T-cell (primary cell): ENCODE data around the gene SRSF3. TPM values are rescaled to one million over a fixed set of nuclear protein-coding genes. Genes with fewer than 3 reads are reported as not detected.

ENCODE experiments used
- ATAC-seq, 4 experiments: fragments of 200-7000 bp in 3 of 4; fragments of 150-1000 bp in 1 of 4; cut with Tn5 transposase; replicated peaks in 1 of 4; 1 replicate in 3 of 4; 2 replicates in 1 of 4; pipeline ENCODE4 v1.10.0; 2021; ENCODE audit warnings: moderate library complexity in 3 of 4, mild to moderate bottlenecking in 2 of 4, moderate number of reproducible peaks in 1 of 4
- CTCF ChIA-PET, 2 donors: fragments of 300-600 bp; sonication (Branson Sonifier 250); formaldehyde crosslinking; loops; one replicate each; lab custom pipeline; 2022; ENCODE audit warnings: antibody characterized with exemption in 2 of 2; lab: Charles Lee
- POLR2A ChIA-PET, 2 donors: fragments of 300-600 bp; sonication (Branson Sonifier 250); formaldehyde crosslinking; loops; one replicate each; lab custom pipeline; 2022; ENCODE audit warnings: antibody characterized with exemption in 2 of 2; lab: Charles Lee
- DNase-seq, 35 experiments: peaks; one replicate each; pipeline versions ENCODE4 v3.0.0 to v3.0.0-alpha.2; 2013 to 2023
- H3K27ac ChIP-seq: one replicate; pipeline ENCODE4 v1.5.1; 2013; ENCODE audit warnings: low read length
- H3K27me3 ChIP-seq, 2 experiments: replicated peaks in 1 of 2; 1 replicate in 1 of 2; 2 replicates in 1 of 2; pipeline versions ENCODE4 v1.6.1 to v1.7.0; 2013; ENCODE audit warnings: low read length in 1 of 2, mixed read lengths in 1 of 2; ENCODE audit not compliant: control insufficient read depth in 2 of 2, insufficient read depth in 2 of 2; ENCODE audit errors: extremely low read depth in 1 of 2
- H3K36me3 ChIP-seq, 2 donors: 1 replicate in 1 of 2; 2 replicates in 1 of 2; pipeline versions ENCODE4 v1.6.1 to v1.7.0; 2013; ENCODE audit warnings: low read length in 1 of 2; ENCODE audit not compliant: control insufficient read depth in 2 of 2, insufficient read depth in 1 of 2; ENCODE audit errors: extremely low read depth in 1 of 2
- H3K4me1 ChIP-seq, 2 experiments: 1 replicate in 1 of 2; 2 replicates in 1 of 2; pipeline versions ENCODE4 v1.6.1 to v1.7.0; 2013; ENCODE audit warnings: low read length in 2 of 2, mixed read lengths in 1 of 2; ENCODE audit not compliant: insufficient read depth in 2 of 2, control insufficient read depth in 1 of 2; ENCODE audit errors: extremely low read depth in 1 of 2
- H3K4me3 ChIP-seq, 2 donors: 1 replicate in 1 of 2; 2 replicates in 1 of 2; pipeline versions ENCODE4 v1.5.1 to v1.7.0; 2013; ENCODE audit warnings: mild to moderate bottlenecking in 2 of 2, low read length in 1 of 2, moderate library complexity in 1 of 2; ENCODE audit not compliant: control insufficient read depth in 1 of 2; ENCODE audit errors: extremely low read depth in 1 of 2
- H3K9me3 ChIP-seq: 2 replicates; pipeline ENCODE4 v1.7.0; 2013
- H3K27ac Mint-ChIP-seq, 2 donors: one replicate each; pipeline ENCODE4 v1.8.0; 2020 to 2021; ENCODE audit warnings: mild to moderate bottlenecking in 2 of 2, mixed read lengths in 2 of 2
- H3K27me3 Mint-ChIP-seq, 2 donors: one replicate each; pipeline ENCODE4 v1.8.0; 2021 to 2022; ENCODE audit warnings: mixed read lengths in 2 of 2
- H3K36me3 Mint-ChIP-seq: one replicate; pipeline ENCODE4 v1.8.0; 2021; ENCODE audit warnings: mixed read lengths
- H3K4me1 Mint-ChIP-seq, 3 donors: one replicate each; pipeline ENCODE4 v1.8.0; 2020 to 2022; ENCODE audit warnings: mixed read lengths in 3 of 3, mild to moderate bottlenecking in 1 of 3
- H3K4me3 Mint-ChIP-seq, 3 donors: one replicate each; pipeline ENCODE4 v1.8.0; 2020 to 2022; ENCODE audit warnings: mild to moderate bottlenecking in 3 of 3, mixed read lengths in 3 of 3, moderate library complexity in 3 of 3
- H3K9me3 Mint-ChIP-seq, 3 donors: one replicate each; pipeline ENCODE4 v1.8.0; 2020 to 2022; ENCODE audit warnings: mixed read lengths in 3 of 3
- WGBS: methylation state at CpG from one replicate; pipeline ENCODE4 v1.1.5; 2013; ENCODE audit warnings: missing lambda C conversion rate; ENCODE audit not compliant: insufficient coverage; 5-methylcytosine and 5-hydroxymethylcytosine counted together
- total RNA-seq, 35 experiments: library from RNA in 6 of 35; stranded (reverse) in 6 of 35; fragments of 120-200 nt in 1 of 35; gene quantifications; one replicate each; pipeline versions ENCODE4 v1.2.1 to v1.2.4 and lab custom pipeline; 2013 to 2026

SRSF3 gene
- total RNA-seq, 5 donors from 2014 or later (not counting 1 experiment from before 2014, with no cell fraction given), result 322 to 546 (median 332) TPM

DNA sequence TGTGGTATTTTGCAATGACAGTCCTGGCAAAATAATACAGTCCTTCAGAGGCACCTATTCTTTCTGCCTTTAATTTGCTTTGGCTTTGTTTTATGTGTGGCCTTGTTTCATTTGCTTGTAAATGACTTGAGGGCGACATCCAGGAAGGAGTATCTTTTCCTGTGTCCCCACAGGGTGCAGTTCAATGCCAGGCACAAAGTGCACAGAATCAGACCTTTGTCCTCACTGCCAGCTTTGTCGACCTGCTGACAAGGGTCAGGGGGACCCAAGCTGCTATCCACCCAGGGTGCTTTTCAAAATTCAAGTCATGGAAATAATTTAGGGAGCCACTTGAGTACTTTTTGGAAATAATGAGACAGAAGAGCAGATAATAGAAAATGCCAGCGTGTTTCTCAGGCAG is 47.4 kb downstream of the SRSF3 start:
- Histone ChIP-seq H3K4me3 (no peak overlapping the region), H3K4me1 (no peaks in the 10 kb centered on the region), H3K9me3 (no peaks in the 10 kb centered on the region), H3K27me3 (peaks cover 0 to 13% of the 10 kb centered on the region in 2 experiments), H3K36me3 (no peaks in the 10 kb centered on the region), H3K27ac (no peak overlapping the region)
- Mint-ChIP-seq H3K27me3 (peaks cover 0 to 2% of the 10 kb centered on the region in 2 donors), H3K4me3 (no peak overlapping the region), H3K9me3 (no peaks in the 10 kb centered on the region), H3K36me3 (no peaks in the 10 kb centered on the region), H3K4me1 (no peaks in the 10 kb centered on the region), H3K27ac (no peak overlapping the region)
- ChIA-PET CTCF (interaction anchor here (0.6 kb wide), 2 partner anchors 60 to 121 kb away, joined by 4 to 13 read pairs; no protein-coding TSS in a partner anchor), POLR2A (interaction anchor here in 1 of 2 donors (0.6 kb wide), 1 partner anchor 10 kb away, joined by 3 read pairs; no protein-coding TSS in a partner anchor)
- ATAC-seq (no peak), DNase-seq (no peak)
- WGBS, result 73% methylated on average over 1 of the region's 3 CpGs

DNA sequence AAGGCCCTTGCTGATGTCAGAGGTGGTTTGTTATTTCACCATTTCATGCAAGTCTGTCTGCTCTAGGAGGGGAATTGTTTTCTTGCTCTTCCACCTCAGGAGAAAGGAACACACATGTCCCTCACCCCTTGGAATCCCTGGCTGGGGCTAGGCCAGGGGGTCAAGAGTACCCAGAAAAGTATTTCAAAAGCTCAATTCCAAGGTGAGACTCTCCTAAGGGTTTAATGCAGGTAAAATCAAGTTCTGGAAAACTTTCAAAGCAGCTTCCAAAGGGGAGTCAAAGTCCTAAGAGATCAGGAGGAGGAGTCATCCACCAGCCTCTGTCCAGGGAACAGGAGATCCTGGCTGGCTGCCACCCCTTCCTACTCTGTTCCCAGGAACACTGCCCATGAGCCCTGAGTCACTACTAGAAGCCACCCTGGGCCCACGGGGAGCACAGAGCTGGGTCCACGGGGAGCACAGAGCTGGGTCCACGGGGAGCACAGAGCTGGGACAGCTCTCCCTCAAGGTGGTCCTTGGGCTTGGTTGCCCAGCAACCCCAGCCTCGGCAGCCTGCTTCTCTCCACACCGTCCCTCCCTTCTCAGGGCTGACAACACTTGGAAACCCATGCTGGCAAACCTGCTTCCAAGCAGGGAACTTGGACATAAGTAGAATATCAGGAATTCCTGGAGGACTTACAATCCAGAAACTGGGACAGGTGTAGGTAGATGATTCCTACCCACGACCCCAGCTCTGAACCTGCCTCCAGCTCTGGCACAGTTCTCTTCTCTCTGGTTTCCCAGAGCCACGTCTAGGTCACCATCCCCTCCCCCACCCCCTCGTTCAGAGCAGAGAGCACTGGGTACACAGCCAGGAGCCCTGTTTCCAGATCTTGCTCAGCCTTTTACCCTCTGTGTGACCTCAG is 49.0 kb downstream of the SRSF3 start:
- ATAC-seq, result no peak
- WGBS, result 70% methylated on average over 6 of the region's 8 CpGs

GRCh38 chr6:36643977-36644376 is 49.8 kb downstream of the SRSF3 start:
- Mint-ChIP-seq H3K27me3 (no peaks in the 10 kb centered on the region), H3K27ac (no peak overlapping the region), H3K36me3 (no peaks in the 10 kb centered on the region), H3K4me3 (no peak overlapping the region), H3K4me1 (no peaks in the 10 kb centered on the region), H3K9me3 (no peaks in the 10 kb centered on the region)
- ChIA-PET POLR2A (no interaction called here), CTCF (interaction anchor here in 1 of 2 donors (0.5 to 0.7 kb wide), 2 partner anchors 30 to 238 kb away, joined by 4 to 6 read pairs; no protein-coding TSS in a partner anchor)
- DNase-seq, result no peak
- Histone ChIP-seq H3K27me3 (peaks cover 0 to 3% of the 10 kb centered on the region in 2 experiments), H3K4me1 (no peaks in the 10 kb centered on the region), H3K27ac (no peak overlapping the region), H3K9me3 (no peaks in the 10 kb centered on the region), H3K36me3 (no peaks in the 10 kb centered on the region), H3K4me3 (no peak overlapping the region)
- 90% methylated on average over 1 of the region's 4 CpGs for WGBS
- ATAC-seq, result no peak

More for the DNA sequence above, 49.0 kb downstream of the SRSF3 start:
- no peaks in the 10 kb centered on the region for H3K36me3 Mint-ChIP-seq
- no peak overlapping the region for H3K4me3 ChIP-seq
- no peak for DNase-seq
- H3K4me1 ChIP-seq, result no peaks in the 10 kb centered on the region
- CTCF ChIA-PET, result interaction anchor here in 1 of 2 donors (0.5 to 0.7 kb wide), 2 partner anchors 31 to 238 kb away, joined by 4 to 6 read pairs; no protein-coding TSS in a partner anchor
- H3K27ac Mint-ChIP-seq, result no peak overlapping the region
- no peaks in the 10 kb centered on the region for H3K9me3 Mint-ChIP-seq
- peaks cover 0 to 3% of the 10 kb centered on the region in 2 experiments for H3K27me3 ChIP-seq
- no peaks in the 10 kb centered on the region for H3K36me3 ChIP-seq
- no peak overlapping the region for H3K27ac ChIP-seq
- H3K4me3 Mint-ChIP-seq, result no peak overlapping the region
- no peaks in the 10 kb centered on the region for H3K27me3 Mint-ChIP-seq
- POLR2A ChIA-PET, result no interaction called here
- no peaks in the 10 kb centered on the region for H3K9me3 ChIP-seq
- no peaks in the 10 kb centered on the region for H3K4me1 Mint-ChIP-seq

- no peaks in the 10 kb centered on the region for H3K36me3 Mint-ChIP-seq
- no peaks in the 10 kb centered on the region for H3K9me3 ChIP-seq
- no peak overlapping the region for H3K27ac ChIP-seq
- H3K4me1 ChIP-seq, result no peaks in the 10 kb centered on the region
- whole genome bisulfite sequencing, result no CpG with 5 or more reads among the region's 3 CpGs
- no peaks in the 10 kb centered on the region for H3K36me3 ChIP-seq
- peaks cover 7 to 10% of the 10 kb centered on the region in 2 donors for H3K27me3 Mint-ChIP-seq
- H3K9me3 Mint-ChIP-seq, result no peaks in the 10 kb centered on the region
- ATAC-seq (no peak), DNase-seq (no peak)
- H3K4me3 ChIP-seq, result no peak overlapping the region
- H3K27ac Mint-ChIP-seq, result no peak overlapping the region
- H3K4me1 Mint-ChIP-seq, result no peaks in the 10 kb centered on the region
- no peak overlapping the region for H3K4me3 Mint-ChIP-seq
- peaks cover 0 to 19% of the 10 kb centered on the region in 2 experiments for H3K27me3 ChIP-seq
- ChIA-PET POLR2A (no interaction called here), CTCF (no interaction called here)
Measured at GRCh38 chr6:36649086-36649485, 54.9 kb downstream of the SRSF3 start.

GRCh38 chr6:36649701-36650484 is 55.7 kb downstream of the SRSF3 start:
- ATAC-seq (no peak), DNase-seq (no peak)
- Mint-ChIP-seq H3K27ac (no peak overlapping the region), H3K36me3 (no peaks in the 10 kb centered on the region), H3K9me3 (no peaks in the 10 kb centered on the region), H3K27me3 (peaks cover 7 to 13% of the 10 kb centered on the region in 2 donors), H3K4me3 (no peak overlapping the region), H3K4me1 (no peaks in the 10 kb centered on the region)
- H3K27me3 ChIP-seq, result peaks cover 0 to 21% of the 10 kb centered on the region in 2 experiments
- no peaks in the 10 kb centered on the region for H3K36me3 ChIP-seq
- POLR2A ChIA-PET, result no interaction called here
- no peak overlapping the region for H3K27ac ChIP-seq
- 75% methylated on average over 6 of the region's 13 CpGs for WGBS
- no peak overlapping the region for H3K4me3 ChIP-seq
- CTCF ChIA-PET, result no interaction called here
- H3K4me1 ChIP-seq, result no peaks in the 10 kb centered on the region
- H3K9me3 ChIP-seq, result no peaks in the 10 kb centered on the region

DNA sequence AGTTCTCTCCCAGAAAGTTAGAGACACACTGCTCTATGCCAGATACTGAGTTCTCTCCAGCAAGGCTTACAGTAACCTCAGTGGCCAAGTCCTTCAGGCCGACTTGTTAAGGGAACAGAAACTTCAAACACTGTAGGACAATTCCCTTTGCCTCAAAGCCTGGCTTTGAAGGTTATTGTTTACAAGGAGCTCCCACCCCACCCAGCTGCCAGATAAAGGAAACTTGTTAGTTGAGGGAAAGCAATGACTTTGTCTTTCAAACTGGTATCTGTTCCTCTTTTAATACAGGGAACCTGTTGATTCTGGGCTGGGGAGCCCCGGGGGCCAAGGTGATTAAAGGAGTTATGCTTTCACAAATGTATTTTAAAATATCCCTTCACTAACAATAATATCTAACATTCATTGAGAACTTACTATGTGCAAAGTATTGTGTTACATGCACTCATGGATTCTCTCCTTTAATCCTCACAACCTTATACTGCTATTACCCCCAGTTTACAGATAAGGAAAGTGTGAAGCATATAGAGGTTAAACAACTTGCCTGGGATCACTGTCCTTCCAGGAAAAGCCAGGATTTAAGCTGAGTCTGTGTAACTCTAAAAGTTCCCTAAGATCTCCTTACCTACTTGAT is 56.8 kb downstream of the SRSF3 start:
- ATAC-seq, result no peak
- no peaks in the 10 kb centered on the region for H3K36me3 Mint-ChIP-seq
- ChIA-PET CTCF (no interaction called here), POLR2A (interaction anchor here in 1 of 2 donors (0.5 to 0.8 kb wide), 3 partner anchors 9 to 114 kb away, joined by 3 read pairs; no protein-coding TSS in a partner anchor)
- Histone ChIP-seq H3K27me3 (peaks cover 0 to 23% of the 10 kb centered on the region in 2 experiments), H3K36me3 (no peaks in the 10 kb centered on the region), H3K9me3 (no peaks in the 10 kb centered on the region), H3K4me3 (no peak overlapping the region), H3K27ac (no peak overlapping the region), H3K4me1 (no peaks in the 10 kb centered on the region)
- peaks cover 15 to 20% of the 10 kb centered on the region in 2 donors for H3K27me3 Mint-ChIP-seq
- H3K27ac Mint-ChIP-seq, result no peak overlapping the region
- DNase-seq, result peak in 1 of 35 experiments; percentile 4
- no peak overlapping the region for H3K4me3 Mint-ChIP-seq
- WGBS, result 43% methylated on average over 1 of the region's 2 CpGs
- H3K9me3 Mint-ChIP-seq, result no peaks in the 10 kb centered on the region
- no peaks in the 10 kb centered on the region for H3K4me1 Mint-ChIP-seq
